NCI-H2107 treated with DMSO at 0.1 percent for 48 hours (cell line): Measurements from ENCODE around the gene ALDH1A1.

Experiments used
- DNase-seq: peaks from one replicate; lab custom pipeline; 2025; ENCODE audit not compliant: unreplicated experiment; lab: John Stamatoyannopoulos, UW

Gene ALDH1A1

DNA sequence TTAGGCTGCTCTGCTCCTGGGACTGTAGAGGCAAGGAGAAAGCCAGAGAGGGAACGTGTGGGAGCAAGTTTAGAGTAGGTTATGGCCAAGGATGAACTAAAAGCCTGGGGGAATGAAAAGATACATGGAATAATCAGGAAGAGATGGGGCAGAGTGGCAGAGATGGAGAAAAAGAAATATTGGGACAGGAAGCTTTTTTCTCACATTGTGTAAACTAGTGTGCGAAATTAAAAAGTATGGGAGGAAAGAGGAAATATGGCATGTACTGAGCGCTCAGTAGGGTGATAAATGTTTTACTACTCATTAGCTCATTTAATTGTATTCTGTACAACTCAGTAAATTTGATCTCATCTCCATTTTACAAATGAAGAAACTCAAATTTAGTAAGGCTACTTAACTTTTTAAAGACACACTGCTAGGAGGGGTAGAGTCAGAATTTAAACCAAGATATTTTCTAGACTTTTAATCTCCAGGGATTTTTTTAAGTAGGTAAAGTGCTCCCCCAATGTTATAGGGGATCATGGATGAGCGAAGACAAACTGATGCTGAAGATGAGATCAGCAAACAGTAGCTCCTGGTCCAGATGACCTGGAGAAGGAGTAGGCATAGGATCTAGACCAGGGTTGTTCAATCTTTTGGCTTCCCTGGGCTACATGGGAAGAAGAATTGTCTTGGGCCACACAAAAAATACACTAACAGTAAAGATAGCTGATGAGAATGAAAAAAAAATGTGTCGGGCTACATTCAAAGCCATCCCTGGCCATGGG is 30.8 kb downstream of the ALDH1A1 start:
- no peak for DNase-seq

DNA sequence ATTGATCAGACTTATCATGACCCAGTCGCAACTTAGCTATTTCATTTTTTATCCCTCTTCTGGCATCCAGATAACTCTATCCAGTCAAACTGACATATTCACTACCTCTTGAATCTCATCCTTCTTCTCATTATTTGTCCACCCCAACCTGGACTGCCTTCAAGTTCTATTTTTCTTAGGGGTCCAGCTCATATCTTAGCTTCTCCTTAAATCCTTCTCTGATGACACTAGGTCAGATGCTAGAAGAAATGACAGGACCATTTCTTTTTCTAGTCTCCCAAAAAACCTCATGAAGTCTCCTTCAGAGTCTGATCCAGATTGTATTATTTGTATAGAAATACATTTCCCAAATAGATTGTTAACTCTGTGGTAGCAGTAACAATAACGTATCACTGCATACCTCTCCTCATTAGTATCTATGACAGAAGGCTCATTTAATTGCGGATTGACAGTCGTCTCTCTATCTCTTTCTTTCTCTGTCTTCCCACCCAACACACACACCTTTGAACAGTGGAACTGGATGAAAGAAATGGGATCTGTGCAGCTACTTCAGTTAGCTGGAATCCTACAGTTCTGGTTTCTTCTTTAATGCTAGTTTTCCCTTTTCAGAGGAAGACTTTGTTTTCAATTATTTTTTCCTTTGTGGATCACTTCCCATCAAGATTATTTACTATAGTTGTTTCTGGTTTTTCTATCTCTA is 33.5 kb downstream of the ALDH1A1 start:
- DNase-seq, result no peak

DNA sequence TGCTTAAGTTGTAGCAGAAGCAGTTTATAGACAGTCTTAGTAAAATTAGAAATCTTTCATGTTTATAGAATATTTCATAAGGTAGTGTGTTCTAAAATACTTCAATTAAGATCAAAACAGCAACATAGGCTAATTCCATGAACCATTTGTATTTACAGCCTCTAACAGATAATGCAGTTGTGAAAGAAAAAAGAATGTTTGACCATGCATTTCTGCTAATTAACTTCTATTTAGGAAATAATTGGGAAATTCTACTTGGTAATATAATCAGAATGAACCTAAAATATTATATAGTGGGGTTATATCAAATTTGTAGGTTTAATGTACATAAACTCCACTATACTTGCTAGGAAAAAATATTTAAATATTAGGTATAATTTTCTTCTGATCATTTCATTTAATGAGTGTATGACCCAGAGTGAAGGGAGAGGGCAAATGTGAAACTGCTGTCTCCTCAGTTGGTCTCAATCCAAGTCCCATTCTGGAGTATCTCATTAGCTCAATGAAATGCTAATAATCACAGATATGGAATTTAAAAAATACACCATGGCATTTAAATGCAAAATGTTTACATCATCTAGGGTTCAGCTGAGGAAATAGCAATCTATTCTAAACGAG is 34.9 kb downstream of the ALDH1A1 start:
- no peak for DNase-seq

DNA sequence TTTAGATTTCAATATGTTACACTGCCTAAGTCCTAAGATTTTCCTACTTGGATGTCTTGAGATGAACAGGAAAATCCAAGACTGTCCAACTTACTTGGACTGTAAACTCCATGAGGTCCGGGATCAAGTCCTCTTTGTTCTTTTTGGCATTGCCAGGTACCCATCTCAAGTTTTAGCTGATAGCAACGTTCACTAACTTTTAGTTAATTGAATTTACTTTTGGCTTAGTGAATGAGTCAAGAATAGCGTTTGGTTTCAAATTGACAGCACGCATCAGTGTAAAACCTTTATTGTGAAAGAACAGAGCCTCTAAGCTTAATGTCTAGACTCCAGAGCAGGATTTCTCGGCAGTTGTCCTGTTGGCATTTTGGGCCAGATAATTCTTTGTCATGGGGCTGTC is 37.2 kb downstream of the ALDH1A1 start:
- DNase-seq, result no peak

DNA sequence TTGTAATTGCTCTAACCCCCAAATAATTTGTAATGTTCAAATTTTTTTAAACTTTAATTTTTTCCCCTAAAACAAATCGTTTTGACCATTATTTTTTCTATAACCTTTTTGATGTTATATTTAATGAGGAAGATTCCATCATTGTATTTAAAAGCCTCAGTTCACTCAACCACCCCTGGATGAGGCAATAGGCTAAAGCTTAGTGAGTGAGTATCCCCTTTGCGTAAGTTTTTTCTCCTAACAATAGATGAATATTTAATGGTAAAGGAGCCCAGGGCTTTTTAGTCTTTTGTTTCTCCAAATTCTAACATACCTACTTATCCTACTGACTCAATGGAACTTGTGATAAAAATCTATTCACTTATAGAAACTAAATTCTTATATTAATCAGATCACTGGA is 38.1 kb downstream of the ALDH1A1 start:
- DNase-seq, result no peak

DNA sequence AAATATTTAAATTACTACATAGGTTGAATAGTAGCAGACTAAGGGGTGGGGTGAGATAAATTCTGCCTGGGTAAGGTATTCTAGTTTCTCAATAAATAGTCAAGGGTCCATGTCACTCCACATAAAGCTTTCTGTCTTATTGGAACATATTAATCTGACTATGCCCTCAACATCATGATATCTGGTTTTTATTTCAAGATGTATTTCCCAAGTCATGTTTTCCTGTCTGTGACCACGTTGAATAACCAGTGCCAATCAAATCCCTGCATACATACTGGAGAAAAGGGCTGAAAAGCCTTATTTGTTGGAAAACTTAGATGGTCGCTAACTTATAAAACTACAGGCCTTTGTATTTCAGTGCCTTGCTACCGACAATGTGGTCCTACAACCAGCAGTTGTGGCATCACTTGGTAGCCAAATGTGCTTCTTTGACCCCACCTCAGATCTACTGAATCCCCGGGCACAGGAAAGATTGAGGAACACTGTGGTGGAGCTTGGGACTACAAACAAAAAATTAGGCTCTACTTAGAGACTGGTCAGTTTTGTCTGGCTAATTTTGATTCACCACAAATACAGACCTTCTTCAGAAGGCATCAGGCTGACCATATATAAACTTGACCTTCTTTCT is 39.4 kb downstream of the ALDH1A1 start:
- no peak for DNase-seq

DNA sequence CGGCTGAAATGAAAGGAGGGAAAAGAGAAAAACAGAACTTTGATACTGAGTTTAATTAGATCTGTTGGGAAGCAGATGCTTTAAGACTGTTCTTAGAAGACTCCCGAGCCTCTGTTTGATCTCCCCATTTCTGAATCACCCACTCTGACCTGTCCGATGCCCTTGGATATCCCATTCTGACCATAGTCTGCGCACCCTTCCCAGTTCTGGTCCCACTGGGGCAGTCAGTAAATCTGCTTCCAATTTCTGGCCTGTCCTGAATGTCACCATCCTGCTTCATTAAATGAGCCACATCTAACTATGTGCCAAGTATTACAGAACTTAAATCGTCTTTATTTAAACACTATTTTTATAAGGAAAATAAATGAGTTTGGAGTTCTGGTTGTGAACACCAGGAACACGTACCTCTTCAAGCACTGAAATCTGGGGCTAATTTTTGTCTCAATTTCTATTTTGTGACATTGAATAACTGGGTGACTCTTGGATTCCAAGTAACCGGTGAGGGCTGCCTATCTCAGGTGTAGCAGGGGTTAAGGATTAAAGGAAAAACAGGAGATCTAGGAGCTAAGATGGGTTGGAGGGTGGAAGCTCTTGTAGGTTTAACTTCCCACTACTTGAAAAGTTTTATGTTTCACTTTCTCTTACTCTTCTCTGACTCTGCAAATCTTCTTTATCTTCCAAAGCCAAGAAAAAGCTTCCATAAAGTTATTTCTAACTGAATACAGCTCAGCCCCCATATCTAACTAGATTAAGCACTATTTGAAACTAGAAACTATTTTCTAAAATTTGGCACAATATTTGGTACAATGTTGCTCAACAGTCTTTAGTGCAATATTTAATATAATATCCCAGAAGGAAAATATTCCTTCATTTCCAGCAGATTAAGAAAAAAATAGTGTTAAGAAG is 40.1 kb downstream of the ALDH1A1 start:
- no peak for DNase-seq

DNA sequence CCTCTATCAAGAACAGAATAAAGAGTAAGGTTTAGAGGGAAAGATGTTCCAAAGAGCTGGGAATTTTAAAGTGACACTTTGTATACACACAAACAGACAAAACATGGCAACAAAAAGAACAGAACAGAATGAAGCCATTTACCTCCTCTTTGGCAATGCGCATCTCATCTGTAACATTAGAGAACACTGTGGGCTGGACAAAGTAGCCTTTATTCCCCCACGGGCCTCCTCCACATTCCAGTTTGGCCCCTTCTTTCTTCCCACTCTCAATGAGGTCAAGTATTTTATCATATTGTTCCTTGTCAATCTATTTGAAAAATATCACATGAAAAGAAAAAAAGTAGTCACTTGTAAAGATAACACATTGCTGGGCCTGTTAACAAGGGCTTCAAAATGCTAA is 41.0 kb downstream of the ALDH1A1 start:
- DNase-seq, result no peak

DNA sequence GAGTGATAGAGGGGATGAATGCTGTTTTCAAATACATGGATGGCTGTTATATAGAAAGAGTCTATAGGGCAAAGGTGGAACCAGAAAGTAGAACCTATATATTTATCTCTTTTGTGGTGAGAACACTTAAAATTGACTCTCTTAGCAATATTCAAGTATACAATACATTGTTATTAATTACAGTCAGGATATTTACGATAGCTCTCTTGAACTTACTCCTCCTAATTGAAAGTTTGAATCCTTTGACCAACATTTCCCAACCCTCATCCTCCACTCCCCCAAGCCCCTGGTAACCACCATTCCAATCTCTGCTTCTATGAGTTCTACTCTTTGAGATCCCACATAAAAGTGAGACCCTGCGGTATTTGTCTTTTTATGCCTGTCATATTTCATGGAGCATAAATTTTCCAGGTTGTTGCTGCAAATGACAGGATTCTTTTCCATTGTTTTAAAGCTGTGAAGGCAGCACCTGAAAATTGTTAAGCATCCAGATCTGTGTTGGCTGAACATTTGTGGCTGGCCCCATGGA is 41.5 kb downstream of the ALDH1A1 start:
- no peak for DNase-seq

DNA sequence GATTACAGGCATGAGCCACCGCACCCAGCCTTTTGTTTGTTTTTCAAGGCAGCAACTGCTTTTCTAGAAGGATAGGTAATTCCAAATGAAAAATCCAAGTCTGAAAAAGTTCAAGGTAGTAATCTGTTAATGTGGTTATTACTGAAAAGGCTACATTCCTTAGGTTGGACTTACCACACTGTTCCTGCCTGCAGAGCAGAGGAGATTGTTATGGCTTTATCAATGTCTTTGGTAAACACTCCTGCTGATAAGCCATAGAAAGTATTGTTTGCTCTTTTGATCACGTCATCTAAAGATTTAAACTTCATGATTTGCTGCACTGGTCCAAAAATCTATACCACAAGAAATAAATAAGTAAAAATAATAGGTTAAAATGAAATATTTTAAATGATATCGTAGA is 43.4 kb downstream of the ALDH1A1 start:
- DNase-seq, result no peak

DNA sequence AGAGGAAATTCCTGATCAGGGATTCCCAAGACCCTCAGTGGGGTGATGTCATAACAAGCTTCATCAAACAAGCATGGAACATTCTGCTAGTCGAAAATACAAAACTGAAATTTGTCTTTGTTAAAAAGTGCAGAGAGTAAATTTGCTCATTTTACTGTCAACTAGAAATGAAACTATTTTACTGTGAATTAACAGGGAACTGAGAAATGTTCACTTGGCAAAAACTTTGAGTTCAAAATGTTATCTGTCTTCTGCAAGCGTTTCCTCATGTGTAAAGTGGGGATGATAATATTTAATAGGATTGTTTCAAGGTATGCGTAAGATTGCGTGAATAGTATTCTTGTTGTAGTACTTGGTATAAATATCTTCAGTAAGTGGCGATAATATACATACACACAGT is 45.4 kb downstream of the ALDH1A1 start:
- no peak for DNase-seq

DNA sequence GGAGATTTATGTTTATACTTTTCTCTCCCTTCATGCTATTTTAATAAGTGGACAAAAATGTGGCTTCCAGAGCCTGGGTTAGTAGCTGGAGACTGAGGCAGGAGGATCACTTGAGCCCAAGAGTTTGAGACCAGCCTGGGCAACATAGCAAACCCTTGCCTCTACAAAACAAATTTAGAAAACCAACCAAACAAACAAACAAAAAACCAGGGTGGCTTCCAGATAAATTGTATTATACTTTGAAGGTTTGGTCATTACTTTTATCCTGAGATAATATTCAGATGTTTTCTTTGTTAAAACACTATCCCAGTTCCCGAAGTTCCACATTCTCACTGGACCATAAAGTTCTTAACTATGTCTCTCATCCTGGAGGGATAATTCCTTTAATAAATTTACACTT is 46.0 kb downstream of the ALDH1A1 start:
- DNase-seq, result no peak

DNA sequence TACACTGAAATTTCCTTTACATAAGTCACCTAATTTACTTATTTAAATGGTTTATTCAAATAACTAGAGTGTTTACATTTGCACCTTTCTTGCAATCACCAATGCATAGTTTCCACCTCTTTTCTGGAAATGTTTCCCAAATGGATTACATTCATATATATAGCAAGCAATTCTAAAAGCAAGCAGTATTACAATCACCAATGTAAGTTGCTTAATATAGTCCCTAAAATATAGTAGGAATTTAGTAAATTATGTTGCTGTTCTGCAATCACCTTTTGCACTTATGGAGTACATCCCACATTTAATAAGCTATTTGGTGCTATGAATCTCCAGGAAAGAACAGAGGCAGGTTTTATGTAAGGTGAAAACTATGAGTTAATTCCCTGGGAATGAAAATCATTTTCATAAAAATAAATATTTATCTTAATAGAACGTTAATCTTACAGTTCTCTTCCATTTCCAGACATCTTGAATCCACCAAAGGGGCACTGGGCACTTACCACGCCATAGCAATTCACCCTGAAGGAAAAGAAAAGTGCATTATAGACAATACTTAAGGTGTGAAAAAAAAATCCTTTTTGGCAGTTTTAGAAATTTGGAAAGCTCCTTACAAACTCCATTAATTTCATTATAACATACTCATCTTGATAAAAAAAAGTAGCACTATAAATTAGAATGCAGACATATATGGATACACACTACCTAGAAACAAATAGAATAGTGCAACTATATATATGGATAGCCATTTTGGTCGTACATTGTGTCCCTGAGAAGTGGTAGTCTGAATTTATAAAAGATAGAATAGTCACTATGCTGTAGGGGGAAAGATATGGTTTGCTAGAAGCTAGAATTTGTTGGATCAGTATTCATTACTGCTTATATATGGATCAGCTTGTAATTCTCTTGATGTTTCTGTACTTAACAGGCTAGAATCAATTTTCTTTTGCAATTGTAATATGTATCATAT is 47.1 kb downstream of the ALDH1A1 start:
- no peak for DNase-seq

DNA sequence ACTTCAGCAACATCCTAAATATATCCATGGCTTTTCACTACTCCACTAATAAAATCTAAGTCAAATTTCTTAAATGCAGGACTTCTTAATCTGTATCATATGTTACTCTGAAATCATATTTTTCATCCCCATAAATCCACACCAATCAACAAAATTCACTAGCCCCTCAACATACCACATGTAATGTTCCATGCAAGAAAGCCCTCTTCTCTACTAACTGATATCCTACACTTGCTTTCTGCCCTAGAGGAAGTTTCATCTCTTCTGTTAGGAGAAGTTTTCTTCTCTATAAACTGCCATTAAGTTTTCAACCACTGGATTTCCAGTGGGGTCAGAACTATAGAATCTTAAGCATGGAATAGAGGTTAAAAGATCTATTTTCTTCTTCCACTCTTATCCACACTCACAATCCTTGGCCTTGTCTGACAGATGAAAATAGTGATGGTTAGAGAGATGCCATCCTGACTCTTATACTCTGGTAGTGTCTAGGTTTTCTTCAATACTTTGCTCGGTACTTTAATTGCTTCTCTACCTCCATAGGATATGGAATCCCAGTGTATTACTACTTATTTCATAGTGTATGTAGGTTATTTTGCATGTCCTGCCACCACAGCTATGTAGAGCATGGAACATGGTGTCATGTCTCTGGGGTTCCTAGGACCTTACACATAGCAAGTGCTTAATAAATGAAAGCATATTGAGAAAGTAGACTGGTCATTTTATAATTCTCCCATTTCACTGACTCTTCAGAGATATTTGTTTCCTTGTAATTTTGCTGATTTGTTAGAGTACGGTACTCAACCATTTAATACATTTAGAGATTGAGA is 48.4 kb downstream of the ALDH1A1 start:
- no peak for DNase-seq

DNA sequence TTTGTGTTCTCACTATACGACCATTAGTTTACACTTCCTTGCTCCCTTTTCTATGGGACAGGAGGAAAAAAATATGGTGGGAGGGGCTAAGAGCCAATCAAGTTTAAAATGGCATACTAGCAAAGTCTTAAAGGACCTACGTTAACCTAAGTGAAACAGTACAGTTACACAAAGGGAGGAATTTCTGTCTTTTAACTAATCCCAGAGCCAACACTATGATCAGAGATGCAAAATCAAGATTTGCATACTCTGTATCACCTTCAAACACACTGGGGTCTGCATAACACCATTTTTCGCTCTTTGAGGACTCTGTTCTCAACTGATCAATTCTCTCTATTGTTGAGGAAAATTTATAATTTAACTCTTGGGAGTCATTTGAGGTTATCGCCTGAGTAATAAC is 49.8 kb downstream of the ALDH1A1 start:
- no peak for DNase-seq

DNA sequence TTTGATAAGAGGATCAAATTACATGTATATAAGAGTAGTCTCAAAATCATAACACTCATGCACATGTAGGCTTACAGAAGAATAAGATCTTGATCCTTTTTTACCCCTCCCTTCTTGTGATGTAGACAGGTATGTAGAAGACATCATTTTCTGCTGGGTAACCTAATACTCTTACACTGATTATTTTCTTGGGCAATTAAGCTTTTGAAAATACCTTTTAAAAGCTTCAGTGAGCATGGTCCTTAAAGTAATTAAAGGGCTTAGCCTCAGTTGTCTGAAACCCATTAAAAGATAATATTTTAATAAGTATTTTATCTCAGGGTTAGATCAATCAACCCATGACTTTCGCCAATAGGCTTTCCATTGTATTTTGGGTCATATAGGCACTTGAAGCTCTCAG is 50.6 kb downstream of the ALDH1A1 start:
- DNase-seq, result no peak

DNA sequence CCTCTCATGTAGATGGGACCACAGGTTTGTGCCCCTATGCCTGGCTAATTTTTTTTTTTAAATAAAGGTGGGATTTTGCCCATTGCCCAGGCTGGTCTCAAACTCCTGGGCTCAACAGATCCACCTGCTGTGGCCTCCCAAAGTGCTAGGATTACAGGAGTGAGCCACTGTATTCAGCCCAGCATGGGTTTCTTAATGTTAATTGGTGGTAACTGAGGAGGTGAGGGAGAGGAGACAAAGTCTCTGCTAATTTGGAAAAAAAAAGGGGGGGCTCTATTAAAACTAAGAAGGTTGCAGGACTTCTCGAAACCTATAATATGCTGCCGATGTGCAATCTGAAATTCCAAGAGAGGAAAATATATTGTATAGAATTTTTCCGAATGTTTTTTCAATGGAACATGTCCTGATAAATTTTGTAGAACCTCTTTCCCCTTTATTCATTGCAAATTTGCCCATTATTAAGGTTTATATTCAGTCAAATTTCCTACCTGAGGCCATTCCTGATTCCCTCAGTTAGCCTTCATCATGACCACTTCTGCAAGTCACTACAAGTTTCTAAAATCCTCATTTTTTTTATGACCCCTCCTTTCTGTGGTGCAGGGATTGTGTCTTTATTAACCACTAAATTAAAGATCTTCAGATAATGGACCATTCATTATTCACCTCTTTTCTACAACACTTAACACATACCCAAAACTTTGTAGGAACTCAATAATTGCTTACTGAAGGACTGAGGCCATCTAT is 52.9 kb downstream of the ALDH1A1 start:
- no peak for DNase-seq
